ENCODE data around the gene MANF.
"Not testable (repeated sequence)": the region's sequence is repeated elsewhere in the genome, so short reads cannot be mapped to it uniquely, and the experiment has no call there.

Gene MANF

DNA sequence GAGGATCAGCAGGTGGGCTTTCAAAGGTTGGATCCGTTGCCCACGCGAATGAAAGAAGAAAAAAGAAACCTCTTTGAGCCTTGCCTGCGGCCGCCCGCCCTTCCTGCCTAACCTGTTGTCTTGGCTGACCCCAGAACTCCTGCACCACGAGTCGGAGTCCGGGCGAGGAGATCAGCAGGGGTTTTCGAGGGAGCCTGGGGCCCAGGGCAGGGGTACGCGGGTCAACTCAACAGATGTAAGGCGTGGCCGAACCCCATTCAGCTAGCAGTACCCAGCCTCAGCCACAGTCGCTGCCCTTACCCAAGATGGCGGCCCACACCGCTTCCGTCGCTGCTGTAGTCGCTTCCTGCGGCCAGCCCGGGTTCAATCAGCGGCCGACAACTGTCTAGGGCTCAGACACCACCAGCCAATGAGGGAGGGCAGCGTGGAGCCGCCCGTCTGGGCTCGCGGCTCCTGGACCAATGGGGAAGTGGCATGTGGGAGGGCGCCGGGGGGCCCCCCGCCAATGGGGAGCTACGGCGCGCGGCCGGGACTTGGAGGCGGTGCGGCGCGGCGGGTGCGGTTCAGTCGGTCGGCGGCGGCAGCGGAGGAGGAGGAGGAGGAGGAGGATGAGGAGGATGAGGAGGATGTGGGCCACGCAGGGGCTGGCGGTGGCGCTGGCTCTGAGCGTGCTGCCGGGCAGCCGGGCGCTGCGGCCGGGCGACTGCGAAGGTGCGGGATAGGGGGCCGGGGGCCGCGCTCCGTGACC lies at the start of gene MANF:
Gene MANF (plus strand): TSS at position 566 of the 748 bp plus-strand sequence. CDS start 52 bp downstream, at position 618.
- peak; percentile 99 for DNase-seq

DNA sequence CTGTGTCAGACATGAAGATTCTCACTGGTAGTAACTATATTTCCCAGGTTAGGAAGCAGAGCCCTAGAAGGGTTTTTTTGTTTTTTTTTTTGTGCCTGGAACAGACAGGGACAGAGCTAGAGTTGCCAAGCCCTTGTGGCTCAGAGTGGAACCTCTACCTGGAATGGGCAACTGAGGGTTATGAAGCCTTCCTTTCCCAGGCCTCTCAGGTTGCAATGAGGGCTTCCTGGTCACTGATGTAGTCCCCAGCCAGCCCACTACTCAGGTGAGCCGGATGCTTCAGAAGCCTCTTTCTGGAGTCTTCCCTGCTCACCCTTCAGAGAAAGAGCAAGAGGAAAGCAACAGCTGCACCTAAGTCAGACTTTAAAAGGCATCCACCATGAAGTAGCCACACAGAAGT lies 48.8 kb upstream of the MANF start:
- no peak for DNase-seq

DNA sequence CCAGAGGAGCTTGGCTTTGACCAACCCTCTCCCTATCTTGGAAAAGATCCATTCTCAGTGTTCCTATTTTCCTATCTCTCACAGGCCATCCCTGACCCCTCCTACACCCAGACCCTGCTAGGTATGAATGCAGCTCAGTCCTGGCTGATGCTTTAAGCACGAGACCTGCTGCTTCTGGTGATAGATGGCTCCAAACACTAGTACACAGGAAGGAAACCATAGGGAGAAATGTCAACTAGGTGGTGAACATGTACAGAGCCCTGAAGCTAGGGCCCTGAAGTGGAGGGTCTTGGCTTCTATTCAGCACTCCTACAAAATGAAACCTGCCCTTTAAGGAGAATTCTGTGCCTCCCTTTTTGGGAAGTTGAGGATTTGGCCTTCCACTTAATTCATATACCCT lies 47.4 kb upstream of the MANF start:
- no peak for DNase-seq

DNA sequence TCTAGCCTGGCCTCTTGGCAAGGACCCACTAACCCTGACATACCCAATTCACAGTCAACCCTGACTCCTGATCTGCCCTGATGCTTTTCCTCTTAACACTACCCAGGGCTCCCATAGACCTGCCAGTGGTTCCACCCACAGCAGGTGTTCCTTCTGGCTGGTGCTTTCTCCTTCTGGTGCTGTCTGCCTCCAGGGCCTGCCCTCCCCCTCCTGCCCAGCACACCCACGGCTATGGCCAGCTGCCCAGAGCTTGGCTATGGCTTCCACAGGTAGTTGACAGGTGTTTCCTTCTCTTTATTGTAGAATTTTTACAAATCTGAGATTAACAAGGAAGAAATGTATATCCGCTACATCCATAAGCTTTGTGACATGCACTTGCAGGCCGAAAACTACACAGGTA lies 46.5 kb upstream of the MANF start:
- no peak for DNase-seq

DNA sequence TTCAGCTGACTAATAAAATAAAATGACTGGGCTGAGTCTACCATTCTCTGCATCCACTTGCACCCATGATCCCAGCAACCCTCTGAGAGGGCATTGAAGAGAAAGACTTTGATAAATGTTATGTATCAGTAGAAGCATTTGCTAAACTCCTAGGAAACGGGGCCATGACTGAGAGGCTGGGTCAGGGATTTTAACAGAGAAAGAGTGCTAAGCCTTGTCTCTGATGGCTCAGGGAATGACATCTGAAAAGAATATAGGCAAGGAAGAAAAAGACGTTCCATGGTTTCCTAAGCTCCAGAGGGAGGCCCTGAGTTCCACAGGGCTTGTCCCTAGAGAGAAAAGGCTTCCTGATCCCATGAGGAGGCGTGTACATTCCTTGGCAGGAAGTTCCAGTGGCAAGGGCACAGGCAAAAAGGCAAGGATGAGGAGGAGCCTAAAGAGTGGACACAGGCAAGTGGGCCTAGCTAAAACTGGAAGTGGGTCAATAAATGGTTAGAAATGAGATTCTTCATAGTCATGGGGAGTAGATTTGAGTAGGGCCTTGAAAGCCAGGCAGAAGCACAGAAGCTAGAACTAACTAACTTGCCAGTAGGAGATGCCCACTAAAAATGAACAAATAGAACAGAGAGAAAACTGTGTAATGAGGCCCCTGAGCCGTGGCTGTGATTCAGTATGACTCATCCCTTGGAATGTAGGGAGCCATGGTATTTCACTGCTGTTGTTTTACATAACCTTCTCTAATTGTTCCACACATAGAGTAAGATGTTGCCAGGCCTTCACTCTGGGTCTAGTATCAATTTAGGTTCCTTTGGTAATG lies 44.9 kb upstream of the MANF start:
- no peak for DNase-seq

DNA sequence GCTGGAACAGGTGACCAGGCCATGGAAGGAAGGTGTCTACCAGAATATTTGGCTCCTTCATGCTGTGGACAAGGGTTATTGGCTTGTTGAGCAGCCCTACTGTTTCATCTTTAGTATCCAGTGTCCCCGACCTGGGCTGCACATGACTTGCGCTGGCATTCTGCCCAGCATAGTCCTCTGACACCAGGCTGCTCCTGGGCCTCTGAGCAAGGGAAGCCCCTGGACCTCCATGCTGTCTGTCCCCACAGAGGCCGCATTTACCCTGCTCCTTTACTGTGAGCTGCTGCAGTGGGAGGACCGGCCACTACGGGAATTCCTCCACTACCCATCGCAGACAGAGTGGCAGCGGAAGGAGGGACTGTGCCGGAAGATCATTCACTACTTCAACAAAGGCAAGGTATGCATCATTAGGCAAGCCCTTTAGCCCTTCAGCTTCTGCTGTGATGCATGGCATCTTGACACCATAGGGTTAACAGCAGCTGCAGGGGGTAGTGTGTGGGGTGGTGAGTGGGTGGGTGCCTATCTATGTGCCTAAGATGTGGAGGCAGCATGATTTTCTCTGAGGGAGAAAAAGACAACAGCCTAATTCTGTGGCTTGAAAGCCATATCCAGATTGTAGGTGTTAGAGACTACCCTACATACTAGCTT lies 44.0 kb upstream of the MANF start:
- no peak for DNase-seq

DNA sequence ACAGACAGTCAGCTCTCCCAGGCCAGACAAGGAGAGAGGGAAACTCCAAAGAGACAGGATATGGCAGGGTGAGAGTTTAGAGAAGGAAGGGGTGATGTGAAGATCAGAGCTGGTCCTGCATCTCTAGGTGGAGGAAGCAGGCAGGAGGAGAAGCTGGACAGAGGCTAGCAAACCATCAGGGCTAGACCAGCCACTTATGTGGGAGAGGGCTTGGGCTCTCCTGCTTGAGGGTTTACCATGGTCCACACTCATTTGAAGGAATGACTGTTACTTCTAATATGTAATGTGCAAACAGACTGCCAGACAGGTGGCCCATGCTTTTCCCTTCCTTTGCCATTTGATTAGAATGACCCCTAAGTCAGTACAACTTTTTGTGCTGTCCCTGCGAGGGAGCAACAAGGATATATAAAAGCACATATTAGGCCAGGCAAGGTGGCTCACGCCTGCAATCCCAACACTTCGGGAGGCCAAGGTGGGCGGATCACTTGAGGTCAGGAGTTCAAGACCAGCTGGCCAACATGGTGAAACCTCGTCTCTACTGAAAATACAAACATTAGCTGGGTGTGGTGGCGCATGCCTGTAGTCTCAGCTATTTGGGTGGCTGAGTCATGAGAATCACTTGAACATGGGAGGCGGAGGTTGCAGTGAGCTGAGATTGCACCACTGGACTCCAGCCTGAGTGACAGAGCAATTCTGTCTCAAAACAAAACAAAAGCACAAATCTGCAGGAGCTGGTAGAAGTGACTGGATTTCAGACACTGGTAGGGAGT lies 41.0 kb upstream of the MANF start:
- DNase-seq = no peak

DNA sequence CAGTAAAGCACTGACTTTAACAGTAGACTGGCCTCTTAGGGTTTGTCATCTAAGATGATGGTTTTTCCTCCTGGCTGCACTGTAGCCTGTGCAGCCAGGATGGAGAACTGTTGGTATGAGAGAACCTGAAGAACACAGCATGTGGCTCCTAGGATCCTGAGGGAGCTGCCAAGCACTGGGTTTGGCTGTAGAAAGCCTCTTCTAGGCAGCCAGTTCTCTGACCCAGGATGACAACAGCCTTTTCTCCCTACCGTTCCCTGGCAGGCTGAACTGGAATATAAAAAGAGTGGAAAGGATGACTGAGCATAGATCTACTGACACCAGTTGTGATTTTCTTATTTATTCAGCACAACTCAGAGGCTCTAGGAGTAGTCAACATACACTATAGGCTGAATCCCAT lies 34.3 kb upstream of the MANF start:
- DNase-seq = peak; percentile 12

DNA sequence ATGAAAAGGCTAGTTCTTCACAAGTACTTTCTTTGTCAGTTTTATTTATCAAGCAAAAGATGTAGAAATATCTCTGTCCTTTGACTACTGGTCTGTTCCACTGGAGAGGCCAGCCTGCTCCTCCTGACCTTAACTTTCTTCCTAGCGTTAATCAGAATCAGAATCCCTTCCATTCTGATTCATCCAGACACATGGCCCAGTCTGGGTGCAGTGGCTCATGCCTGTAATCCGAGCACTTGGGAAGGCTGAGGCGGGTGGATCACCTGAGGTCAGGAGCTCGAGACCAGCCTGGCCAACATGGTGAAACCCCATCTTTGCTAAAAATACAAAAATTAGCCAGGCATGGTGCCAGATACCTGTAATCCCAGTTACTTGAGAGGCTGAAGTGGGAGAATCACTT lies 32.0 kb upstream of the MANF start:
- DNase-seq = peak; percentile 19

DNA sequence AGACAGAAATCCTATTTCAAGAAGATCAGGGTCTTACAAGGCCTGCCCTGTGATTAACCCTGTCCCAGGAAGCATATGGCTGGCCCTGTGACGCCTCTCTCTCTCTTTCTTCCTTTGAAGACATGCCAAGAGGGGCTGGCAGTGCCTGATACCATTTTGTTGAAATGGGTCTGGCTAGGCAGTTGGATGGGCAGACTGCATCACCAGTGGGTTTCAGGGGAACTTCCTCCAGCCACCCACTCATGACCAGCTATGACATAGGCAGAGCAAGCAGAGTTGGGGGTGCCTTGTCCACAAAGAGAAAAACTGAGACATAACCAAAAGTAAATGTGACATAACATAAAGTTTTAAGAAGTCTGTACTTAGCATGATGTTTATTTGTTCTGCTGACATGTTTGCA lies 31.4 kb upstream of the MANF start:
- DNase-seq = peak; percentile 50

DNA sequence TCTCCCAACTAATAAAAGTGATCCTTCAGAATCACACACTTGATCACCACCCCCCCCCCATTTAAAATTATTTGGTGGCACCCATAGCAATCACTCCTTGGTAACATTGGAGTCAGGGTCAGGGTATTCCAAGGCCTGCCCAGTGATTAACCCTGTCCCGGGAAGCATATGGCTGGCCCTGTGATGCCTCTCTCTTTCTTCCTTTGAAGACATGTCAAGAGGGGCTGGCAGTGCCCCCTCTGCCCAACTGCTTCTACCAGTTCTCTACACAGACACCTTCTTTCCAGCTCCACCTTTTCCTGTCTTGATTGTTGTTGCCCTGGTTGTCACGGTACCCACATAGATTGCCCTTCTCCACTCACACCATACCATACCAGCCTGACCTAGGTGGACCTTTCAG lies 30.9 kb upstream of the MANF start:
- DNase-seq = peak; percentile 36

DNA sequence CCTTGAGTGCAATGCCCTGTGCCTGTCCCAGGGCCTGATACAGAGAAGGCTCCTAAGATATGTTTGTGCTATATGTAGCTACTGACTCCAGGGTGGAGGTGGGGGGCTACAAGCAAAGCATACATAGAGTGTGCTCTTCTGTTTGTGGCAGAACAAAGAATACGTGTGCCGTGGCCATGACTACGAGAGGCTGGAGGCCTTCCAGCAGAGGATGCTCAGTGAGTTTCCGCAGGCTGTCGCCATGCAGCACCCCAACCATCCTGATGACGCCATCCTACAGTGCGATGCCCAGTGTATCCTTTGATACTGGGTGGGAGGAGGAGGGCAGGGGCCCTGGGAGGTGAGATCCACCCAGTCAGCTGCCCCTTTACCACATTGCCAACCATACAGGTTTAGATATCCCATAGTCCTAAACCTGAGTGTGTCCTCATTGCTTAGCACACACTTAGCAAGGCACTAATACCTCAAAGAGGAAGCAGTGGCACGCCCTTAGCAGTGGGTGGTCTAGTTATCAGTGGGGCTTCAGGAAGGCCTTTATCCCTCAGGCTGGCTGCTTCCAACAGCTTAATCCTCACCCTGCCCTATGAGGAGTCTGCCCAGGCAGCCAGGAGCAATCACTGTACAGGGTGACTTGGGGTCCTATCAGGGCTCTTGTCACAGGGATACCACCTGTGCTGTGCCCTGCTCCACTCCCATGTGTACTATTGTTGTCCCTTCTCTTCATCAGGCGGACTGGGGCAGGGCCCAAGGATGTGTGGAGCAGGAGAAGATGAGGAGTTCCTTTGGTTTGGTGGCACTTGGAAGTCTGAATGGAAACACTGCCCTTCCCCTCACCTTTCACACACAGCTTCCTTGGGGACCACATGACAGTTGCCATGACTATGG lies 30.1 kb upstream of the MANF start:
- DNase-seq = peak; percentile 53

DNA sequence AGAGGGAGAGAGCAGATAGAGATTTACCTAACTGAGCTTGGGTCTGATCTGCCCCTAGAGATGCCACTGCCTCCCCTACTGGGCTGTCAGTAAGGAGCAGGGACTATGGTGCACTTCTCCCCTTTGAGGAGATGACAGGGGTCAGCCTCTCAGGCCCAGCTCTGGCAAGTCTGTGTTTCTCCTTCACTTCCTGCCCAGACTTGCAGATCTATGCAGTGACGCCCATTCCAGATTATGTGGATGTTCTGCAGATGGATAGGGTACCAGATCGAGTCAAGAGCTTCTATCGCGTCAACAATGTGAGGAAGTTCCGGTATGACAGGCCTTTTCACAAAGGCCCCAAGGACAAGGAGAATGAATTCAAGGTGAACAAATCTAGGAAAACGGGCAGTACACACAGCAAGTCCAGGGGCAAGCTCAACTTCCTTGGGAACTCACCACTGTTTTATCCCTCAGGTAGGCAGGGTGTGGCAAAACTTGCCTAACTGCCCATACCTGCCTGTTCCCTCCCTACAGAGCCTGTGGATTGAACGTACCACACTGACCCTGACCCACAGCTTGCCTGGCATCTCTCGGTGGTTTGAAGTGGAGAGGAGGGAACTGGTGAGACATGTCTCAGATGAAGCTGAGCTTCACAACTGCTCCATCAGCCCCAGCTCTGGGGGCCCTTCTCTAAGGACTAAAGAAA lies 29.1 kb upstream of the MANF start:
- peak; percentile 52 for DNase-seq

DNA sequence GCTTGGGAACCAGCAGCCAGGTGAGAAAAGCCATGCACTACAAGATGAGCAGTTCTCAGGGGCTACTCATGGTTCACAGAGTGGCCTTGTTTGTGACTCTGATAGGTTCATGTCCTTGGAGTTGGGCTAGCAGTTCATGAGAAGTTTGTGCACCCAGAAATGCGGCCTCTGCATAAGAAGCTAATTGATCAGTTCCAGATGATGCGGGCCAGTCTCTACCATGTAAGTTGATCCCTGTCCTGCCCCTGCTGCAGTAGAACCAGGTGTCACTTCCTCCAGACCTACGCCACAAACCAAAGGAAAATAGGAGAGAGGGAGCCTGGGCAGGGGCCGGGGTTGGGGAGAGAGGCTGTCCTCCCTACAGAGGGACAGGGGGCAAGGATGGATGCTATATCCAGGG lies 27.2 kb upstream of the MANF start:
- peak; percentile 44 for DNase-seq

DNA sequence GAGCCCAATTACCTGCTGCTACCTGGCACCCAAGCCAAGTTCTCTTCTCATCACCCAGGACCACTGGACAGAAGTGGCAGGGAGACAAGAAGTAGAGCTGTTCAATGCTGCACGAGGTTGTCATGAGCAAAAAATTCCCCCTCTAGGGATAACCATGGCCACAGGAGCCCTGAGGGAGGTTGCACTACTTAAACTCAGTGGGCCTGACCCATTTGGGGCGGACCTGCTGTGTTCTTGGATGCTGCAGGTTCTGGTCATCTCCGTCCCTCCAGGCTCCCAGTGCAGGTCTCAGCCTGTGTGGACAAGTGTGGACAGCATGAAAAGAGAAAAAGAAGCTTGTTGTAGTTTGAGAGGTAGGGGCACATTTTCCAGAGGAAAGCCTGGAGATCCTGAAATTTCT lies 26.1 kb upstream of the MANF start:
- peak; percentile 25 for DNase-seq

DNA sequence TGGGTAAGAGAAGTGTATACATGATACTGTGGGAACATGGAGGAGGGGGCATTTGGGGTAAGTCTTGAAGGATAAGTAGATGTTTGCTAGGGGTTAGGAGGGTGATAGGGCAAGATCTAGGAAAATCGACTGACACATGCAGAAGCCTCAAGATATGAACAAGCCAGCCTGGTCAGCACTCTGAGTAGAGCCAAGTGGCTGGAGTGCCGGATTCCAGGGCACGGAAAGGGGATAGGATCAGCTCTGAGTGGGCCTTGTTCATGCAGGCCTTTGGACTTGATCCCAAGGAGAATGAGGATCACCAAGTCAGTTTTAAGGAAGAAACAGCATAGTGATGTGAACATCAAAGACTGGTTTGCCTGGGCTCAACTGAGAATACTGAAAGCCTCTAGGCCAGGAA lies 24.3 kb upstream of the MANF start:
- peak; percentile 25 for DNase-seq

DNA sequence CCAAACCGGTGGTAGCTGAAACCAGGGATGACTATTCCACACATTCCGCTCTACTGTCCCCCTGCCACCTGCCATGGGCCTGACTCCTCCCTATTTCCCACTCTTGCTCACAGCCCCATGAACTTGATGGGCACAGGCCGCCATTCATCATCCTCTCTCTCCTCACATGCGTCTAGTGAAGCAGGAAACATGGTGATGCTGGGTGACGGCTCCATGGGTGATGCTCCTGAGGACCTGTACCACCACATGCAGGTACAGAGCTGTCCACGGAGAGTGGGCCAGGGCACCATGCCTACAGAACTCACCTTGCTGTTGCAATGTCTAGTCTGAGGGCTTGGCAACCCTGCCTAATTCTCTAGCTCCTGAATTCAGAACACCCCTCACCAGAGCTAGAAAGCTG lies 23.3 kb upstream of the MANF start:
- DNase-seq = peak; percentile 34

DNA sequence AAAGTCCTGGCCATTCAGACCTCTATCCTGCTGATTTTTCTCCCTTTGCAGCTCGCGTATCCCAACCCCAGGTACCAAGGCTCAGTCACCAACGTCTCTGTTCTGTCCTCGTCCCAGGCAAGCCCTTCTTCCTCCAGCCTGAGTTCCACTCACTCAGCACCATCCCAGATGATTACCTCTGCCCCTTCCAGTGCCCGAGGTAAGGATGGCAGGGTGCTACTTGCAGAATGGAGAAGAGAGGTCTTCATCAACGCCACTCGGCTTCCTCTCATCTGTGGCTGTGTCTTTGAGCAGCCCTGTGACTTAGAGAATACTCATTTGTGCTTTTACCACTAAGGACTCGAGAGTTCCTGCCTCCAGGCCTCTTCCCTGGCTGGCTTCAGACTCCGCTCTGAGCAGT lies 22.6 kb upstream of the MANF start:
- peak; percentile 13 for DNase-seq

DNA sequence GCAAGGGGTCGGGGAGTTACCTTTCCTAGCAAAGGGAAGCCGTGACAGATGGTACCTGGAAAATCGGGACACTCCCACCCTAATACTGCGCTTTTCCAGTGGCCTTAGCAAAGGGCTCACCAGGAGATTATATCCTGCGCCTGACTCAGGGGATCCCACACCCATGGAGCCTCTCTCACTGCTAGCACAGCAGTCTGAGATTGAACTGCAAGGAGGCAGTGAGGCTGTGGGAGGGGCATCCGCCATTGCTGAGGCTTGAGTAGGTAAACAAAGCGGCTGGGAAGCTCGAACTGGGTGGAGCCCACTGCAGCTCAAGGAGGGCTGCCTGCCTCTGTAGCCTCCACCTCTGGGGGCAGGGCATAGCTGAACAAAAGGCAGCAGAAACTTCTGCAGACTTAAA lies 16.8 kb upstream of the MANF start:
- not testable (repeated sequence) for DNase-seq

DNA sequence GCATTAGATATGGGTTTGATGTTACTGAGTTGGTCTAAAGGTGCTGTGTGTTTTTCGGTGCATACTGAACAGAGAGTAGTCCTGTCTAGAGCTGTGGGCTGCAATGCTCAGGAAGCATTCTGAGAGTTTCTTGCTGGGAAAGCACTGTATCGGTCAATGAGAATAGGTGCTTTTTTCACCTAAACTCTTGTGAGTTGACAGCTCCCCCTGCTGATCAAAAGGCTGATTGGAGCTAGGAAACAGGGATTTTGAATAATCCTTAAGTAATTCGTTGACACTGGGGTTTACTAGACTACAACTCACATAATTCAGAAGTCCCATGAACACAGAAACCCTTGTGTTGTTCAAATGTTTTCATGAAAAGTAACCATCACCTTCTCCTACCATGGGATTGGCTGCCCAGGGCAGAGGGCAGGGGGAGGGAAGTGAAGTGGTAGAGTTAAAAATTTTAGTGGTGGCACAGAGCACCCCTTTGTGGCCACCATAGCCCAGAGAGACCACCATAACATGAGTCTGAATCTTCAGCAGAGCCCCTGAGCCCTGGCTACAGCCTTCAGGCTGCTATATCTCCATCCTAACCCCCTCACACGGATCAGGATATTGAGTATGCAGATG lies 13.0 kb upstream of the MANF start:
- DNase-seq = peak; percentile 70
